Small intestine (tissue), 7 donors: ENCODE data around the gene FRMD4B. TPM values are rescaled to one million over a fixed set of nuclear protein-coding genes. Genes with fewer than 3 reads are reported as not detected.
A peak's percentile ranks its signal among the peaks of the same experiment; 100 is the strongest.

Experiments
- DNase-seq, 2 donors: peaks; one replicate each; pipeline versions ENCODE4 v3.0.0 to v3.0.0-alpha.2; 2013
- FAIRE-seq: peaks from 2 replicates; lab custom pipeline; 2012; peaks lifted over from hg19 to GRCh38; lab: Jason Lieb, UNC
- H3K27ac ChIP-seq, 3 donors: one replicate each; pipeline ENCODE4 v1.5.1; 2013; ENCODE audit warnings: low read length in 2 of 3, mild to moderate bottlenecking in 2 of 3, control low read depth in 1 of 3, inconsistent platforms in 1 of 3, low read depth in 1 of 3, moderate library complexity in 1 of 3
- H3K27me3 ChIP-seq, 3 donors: one replicate each; pipeline ENCODE4 v1.6.1; 2013; ENCODE audit warnings: low read length in 3 of 3, inconsistent platforms in 1 of 3; ENCODE audit not compliant: control insufficient read depth in 3 of 3, insufficient read depth in 3 of 3
- H3K36me3 ChIP-seq, 3 donors: one replicate each; pipeline ENCODE4 v1.6.1; 2013; ENCODE audit warnings: low read length in 3 of 3, inconsistent platforms in 1 of 3, low read depth in 1 of 3, mild to moderate bottlenecking in 1 of 3, moderate library complexity in 1 of 3; ENCODE audit not compliant: control insufficient read depth in 3 of 3, insufficient read depth in 2 of 3
- H3K4me1 ChIP-seq, 3 donors: one replicate each; pipeline ENCODE4 v1.6.1; 2013; ENCODE audit warnings: low read length in 2 of 3, inconsistent platforms in 1 of 3, low read depth in 1 of 3, mild to moderate bottlenecking in 1 of 3, moderate library complexity in 1 of 3; ENCODE audit not compliant: control insufficient read depth in 3 of 3, insufficient read depth in 2 of 3
- H3K4me3 ChIP-seq, 3 donors: one replicate each; pipeline ENCODE4 v1.5.1; 2013; ENCODE audit warnings: low read length in 3 of 3, control low read depth in 1 of 3, inconsistent platforms in 1 of 3, low read depth in 1 of 3, mild to moderate bottlenecking in 1 of 3, moderate library complexity in 1 of 3
- H3K9me3 ChIP-seq, 2 donors: one replicate each; pipeline ENCODE4 v1.6.1; 2013; ENCODE audit warnings: low read depth in 1 of 2, low read length in 1 of 2; ENCODE audit not compliant: control insufficient read depth in 2 of 2, insufficient read depth in 1 of 2
- WGBS, 3 donors: extraction: QIAGEN DNeasy Blood & Tissue Kit; methylation state at CpG; one replicate each; pipeline ENCODE4 v1.1.7; 2013; 5-methylcytosine and 5-hydroxymethylcytosine counted together
- polyA plus RNA-seq, 4 donors: library from polyadenylated mRNA; stranded (reverse) in 3 of 4; unstranded in 1 of 4; fragments of 200-250 nt in 3 of 4; fragments of 120-200 nt in 1 of 4; gene quantifications; one replicate each; pipeline versions ENCODE4 v1.2.1 to v1.2.3, GENCODE V29; 2013
- donor health status: healthy with polysubstance abuse.
- donor health status: control.
- donor health status: control.
- donor health status: Bipolar disorder and iron deficiency.
- donor health status: healthy.

FRMD4B gene
- polyA plus RNA-seq, 4 donors = 5.6 to 16.3 (median 8.4) TPM

- DNase-seq = no peak
- H3K9me3 ChIP-seq = no peaks in the 10 kb centered on the region
- H3K36me3 ChIP-seq = peaks cover 0 to 11% (median 0%) of the 10 kb centered on the region in 3 donors
- H3K27ac ChIP-seq = no peak overlapping the region
- WGBS, 3 donors = 91 to 96% (median 94%) methylated on average over 2 of the region's 2 CpGs
- peaks cover 0 to 5% (median 4%) of the 10 kb centered on the region in 3 donors for H3K4me1 ChIP-seq
- no peak for FAIRE-seq
- no peaks in the 10 kb centered on the region for H3K27me3 ChIP-seq
- H3K4me3 ChIP-seq = no peak overlapping the region
Observed at GRCh38 chr3:69232482-69232881, 153.4 kb downstream of the FRMD4B start.

GRCh38 chr3:69231929-69232440, 153.9 kb downstream of the FRMD4B start:
- 48 to 61% (median 49%) methylated on average over 6 of the region's 6 CpGs for WGBS, 3 donors
- H3K27me3 ChIP-seq = no peaks in the 10 kb centered on the region
- H3K4me1 ChIP-seq = peaks cover 0 to 4% (median 3%) of the 10 kb centered on the region in 3 donors
- no peak for FAIRE-seq
- no peak overlapping the region for H3K27ac ChIP-seq
- H3K4me3 ChIP-seq = no peak overlapping the region
- peaks cover 0 to 11% (median 0%) of the 10 kb centered on the region in 3 donors for H3K36me3 ChIP-seq
- peak in 1 of 2 donors; percentile 12 for DNase-seq
- H3K9me3 ChIP-seq = no peaks in the 10 kb centered on the region

GRCh38 chr3:69226071-69226470, 159.8 kb downstream of the FRMD4B start:
- H3K36me3 ChIP-seq = peaks cover 0 to 13% (median 0%) of the 10 kb centered on the region in 3 donors
- no peaks in the 10 kb centered on the region for H3K9me3 ChIP-seq
- H3K27me3 ChIP-seq = no peaks in the 10 kb centered on the region
- FAIRE-seq (peak; percentile 26), DNase-seq (no peak)
- H3K27ac ChIP-seq = no peak overlapping the region
- WGBS, 3 donors = 63 to 83% (median 83%) methylated on average over 1 of the region's 1 CpG
- no peak overlapping the region for H3K4me3 ChIP-seq
- H3K4me1 ChIP-seq = no peaks in the 10 kb centered on the region

- H3K4me1 ChIP-seq = no peaks in the 10 kb centered on the region
- H3K36me3 ChIP-seq = peaks cover 0 to 29% (median 0%) of the 10 kb centered on the region in 3 donors
- FAIRE-seq = no peak
- no peaks in the 10 kb centered on the region for H3K27me3 ChIP-seq
- no peak overlapping the region for H3K4me3 ChIP-seq
- no peaks in the 10 kb centered on the region for H3K9me3 ChIP-seq
- H3K27ac ChIP-seq = no peak overlapping the region
- no peak for DNase-seq
- WGBS, 3 donors = 89 to 93% (median 93%) methylated on average over 7 of the region's 7 CpGs
Observed at GRCh38 chr3:69219101-69219708, 166.7 kb downstream of the FRMD4B start.

- H3K9me3 ChIP-seq = no peaks in the 10 kb centered on the region
- H3K27me3 ChIP-seq = no peaks in the 10 kb centered on the region
- H3K4me1 ChIP-seq = no peaks in the 10 kb centered on the region
- WGBS, 3 donors = 93 to 97% (median 96%) methylated on average over 6 of the region's 6 CpGs
- peaks cover 0 to 29% (median 0%) of the 10 kb centered on the region in 3 donors for H3K36me3 ChIP-seq
- FAIRE-seq (no peak), DNase-seq (no peak)
- H3K4me3 ChIP-seq = no peak overlapping the region
- no peak overlapping the region for H3K27ac ChIP-seq
Observed at GRCh38 chr3:69218079-69218478, 167.8 kb downstream of the FRMD4B start.

- no peaks in the 10 kb centered on the region for H3K4me1 ChIP-seq
- WGBS, 3 donors = 51 to 57% (median 57%) methylated on average over 5 of the region's 5 CpGs
- FAIRE-seq = peak; percentile 5
- no peak for DNase-seq
- no peak overlapping the region for H3K4me3 ChIP-seq
- no peaks in the 10 kb centered on the region for H3K27me3 ChIP-seq
- H3K27ac ChIP-seq = no peak overlapping the region
- peaks cover 0 to 28% (median 0%) of the 10 kb centered on the region in 3 donors for H3K36me3 ChIP-seq
- no peaks in the 10 kb centered on the region for H3K9me3 ChIP-seq
Observed at GRCh38 chr3:69216981-69217380, 168.9 kb downstream of the FRMD4B start.

GRCh38 chr3:69214241-69214640, 171.6 kb downstream of the FRMD4B start:
- no peaks in the 10 kb centered on the region for H3K27me3 ChIP-seq
- no peak for DNase-seq
- peaks cover 0 to 21% (median 0%) of the 10 kb centered on the region in 3 donors for H3K36me3 ChIP-seq
- no peaks in the 10 kb centered on the region for H3K9me3 ChIP-seq
- peaks cover 0 to 6% (median 0%) of the 10 kb centered on the region in 3 donors for H3K4me1 ChIP-seq
- no peak overlapping the region for H3K4me3 ChIP-seq
- 52 to 58% (median 58%) methylated on average over 3 of the region's 3 CpGs for WGBS, 3 donors
- H3K27ac ChIP-seq = no peak overlapping the region
- FAIRE-seq = no peak

GRCh38 chr3:69212411-69213160, 173.3 kb downstream of the FRMD4B start:
- Histone ChIP-seq H3K4me1 (peaks cover 0 to 6% (median 0%) of the 10 kb centered on the region in 3 donors), H3K27ac (peak overlapping the region in 1 of 3 donors; percentile 38), H3K9me3 (no peaks in the 10 kb centered on the region), H3K4me3 (no peak overlapping the region), H3K27me3 (no peaks in the 10 kb centered on the region), H3K36me3 (peaks cover 0 to 21% (median 0%) of the 10 kb centered on the region in 3 donors)
- no peak for FAIRE-seq
- WGBS, 3 donors = 58 to 60% (median 58%) methylated on average over 3 of the region's 3 CpGs
- DNase-seq = peak; percentile 43 to 50
